Dendritic cell treated with granulocyte-macrophage colony-stimulating factor and Interleukin-4, amounts not matched to agents 40 ng/mL and 50 ng/mL, for 4 days (primary cell): ENCODE results near the gene MYH11.

ENCODE experiments used
- H3K27ac Mint-ChIP-seq: one replicate; pipeline ENCODE4 v1.8.0; 2022; ENCODE audit warnings: mild to moderate bottlenecking, mixed read lengths
- H3K27me3 Mint-ChIP-seq: one replicate; pipeline ENCODE4 v1.8.0; 2022; ENCODE audit warnings: mild to moderate bottlenecking, mixed read lengths
- H3K36me3 Mint-ChIP-seq: one replicate; pipeline ENCODE4 v1.8.0; 2022; ENCODE audit warnings: low read depth, mixed read lengths
- H3K4me1 Mint-ChIP-seq: one replicate; pipeline ENCODE4 v1.8.0; 2022; ENCODE audit warnings: low read depth, mixed read lengths
- H3K4me3 Mint-ChIP-seq: one replicate; pipeline ENCODE4 v1.8.0; 2022; ENCODE audit warnings: mild to moderate bottlenecking, moderate library complexity, mixed read lengths
- H3K9me3 Mint-ChIP-seq: one replicate; pipeline ENCODE4 v1.8.0; 2022; ENCODE audit warnings: mixed read lengths
- intact Hi-C: fragments of 100-400 bp; cut with micrococcal nuclease; formaldehyde crosslinking; loops from one replicate; pipeline ENCODE4 v1.15.0; 2022

MYH11 gene

DNA sequence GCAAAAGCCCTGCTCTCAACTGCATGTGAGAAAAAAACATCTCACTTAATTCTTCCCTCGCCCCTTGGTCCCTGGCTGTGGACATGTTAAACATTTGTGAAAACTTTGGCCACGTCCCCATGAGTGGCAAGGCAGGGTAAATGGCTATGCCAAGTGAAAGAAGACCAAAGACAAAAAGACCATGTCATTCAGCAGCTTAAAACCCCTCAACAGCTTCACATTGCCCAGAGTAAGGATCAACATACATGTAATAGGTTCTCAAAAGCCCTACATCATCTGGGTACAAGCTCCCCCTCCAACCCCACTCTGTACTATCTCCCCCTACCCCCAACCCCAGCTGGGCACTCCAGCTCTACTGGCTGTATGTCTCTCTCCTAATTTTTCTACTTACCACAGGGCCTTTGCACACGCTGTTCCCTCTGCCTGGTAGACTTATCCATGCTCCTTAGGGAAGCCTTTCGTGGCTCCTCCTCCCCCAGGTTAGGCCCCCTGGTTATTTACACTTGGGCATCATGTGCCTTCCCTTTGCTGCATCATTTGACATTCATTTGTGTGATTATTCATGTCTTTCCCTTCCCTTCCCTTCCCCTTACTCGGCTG is 131.1 kb downstream of the MYH11 start:
- intact Hi-C loops, result no loop called here
- H3K4me1 Mint-ChIP-seq, result no peaks in the 10 kb centered on the region
- no peak overlapping the region for H3K4me3 Mint-ChIP-seq
- no peaks in the 10 kb centered on the region for H3K9me3 Mint-ChIP-seq
- H3K27ac Mint-ChIP-seq, result no peak overlapping the region
- H3K27me3 Mint-ChIP-seq, result no peaks in the 10 kb centered on the region
- H3K36me3 Mint-ChIP-seq, result peaks cover 65% of the 10 kb centered on the region

DNA sequence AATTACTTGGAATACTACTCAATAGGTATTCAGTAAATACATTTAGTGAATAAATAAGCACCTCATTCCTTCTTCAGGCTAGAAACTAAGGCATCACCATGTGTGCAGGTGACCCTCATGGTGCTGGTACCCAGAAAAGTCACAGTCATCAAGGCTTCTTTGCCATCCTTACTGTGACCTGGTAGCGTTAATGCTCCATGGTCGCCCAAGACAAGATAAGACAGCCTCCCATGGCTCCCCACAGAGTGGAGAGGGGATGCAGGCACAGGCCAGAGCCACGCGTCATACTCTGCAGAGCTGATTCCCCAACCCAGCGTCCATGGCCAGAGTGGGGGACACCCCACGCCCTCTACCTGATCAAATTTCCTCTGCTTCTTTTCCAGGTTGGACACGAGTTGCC is 133.0 kb downstream of the MYH11 start:
- no peak overlapping the region for H3K27ac Mint-ChIP-seq
- no peak overlapping the region for H3K4me3 Mint-ChIP-seq
- H3K27me3 Mint-ChIP-seq, result no peaks in the 10 kb centered on the region
- intact Hi-C loops, result no loop called here
- no peaks in the 10 kb centered on the region for H3K4me1 Mint-ChIP-seq
- peaks cover 82% of the 10 kb centered on the region for H3K36me3 Mint-ChIP-seq
- no peaks in the 10 kb centered on the region for H3K9me3 Mint-ChIP-seq

DNA sequence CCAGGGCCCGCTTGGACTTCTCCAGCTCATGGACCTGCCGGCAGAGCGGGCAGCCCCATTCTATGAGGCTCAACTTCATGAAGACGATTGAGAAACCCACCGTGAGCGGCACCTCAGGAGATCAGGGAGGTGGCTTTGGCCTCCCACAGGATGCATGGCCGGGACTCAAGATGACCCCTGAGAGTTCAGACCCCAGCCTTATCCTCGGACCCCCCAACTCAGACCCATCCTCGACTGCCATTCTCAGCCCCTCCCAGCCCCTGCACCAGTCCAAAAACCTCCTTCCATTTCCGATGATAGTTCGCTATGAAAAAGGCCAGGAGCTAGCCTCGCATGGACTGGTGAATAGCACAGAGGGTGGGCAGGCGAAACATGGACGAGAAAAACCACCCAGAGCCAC is 135.8 kb downstream of the MYH11 start:
- Mint-ChIP-seq H3K36me3 (peaks cover 82% of the 10 kb centered on the region), H3K27ac (no peak overlapping the region)

DNA sequence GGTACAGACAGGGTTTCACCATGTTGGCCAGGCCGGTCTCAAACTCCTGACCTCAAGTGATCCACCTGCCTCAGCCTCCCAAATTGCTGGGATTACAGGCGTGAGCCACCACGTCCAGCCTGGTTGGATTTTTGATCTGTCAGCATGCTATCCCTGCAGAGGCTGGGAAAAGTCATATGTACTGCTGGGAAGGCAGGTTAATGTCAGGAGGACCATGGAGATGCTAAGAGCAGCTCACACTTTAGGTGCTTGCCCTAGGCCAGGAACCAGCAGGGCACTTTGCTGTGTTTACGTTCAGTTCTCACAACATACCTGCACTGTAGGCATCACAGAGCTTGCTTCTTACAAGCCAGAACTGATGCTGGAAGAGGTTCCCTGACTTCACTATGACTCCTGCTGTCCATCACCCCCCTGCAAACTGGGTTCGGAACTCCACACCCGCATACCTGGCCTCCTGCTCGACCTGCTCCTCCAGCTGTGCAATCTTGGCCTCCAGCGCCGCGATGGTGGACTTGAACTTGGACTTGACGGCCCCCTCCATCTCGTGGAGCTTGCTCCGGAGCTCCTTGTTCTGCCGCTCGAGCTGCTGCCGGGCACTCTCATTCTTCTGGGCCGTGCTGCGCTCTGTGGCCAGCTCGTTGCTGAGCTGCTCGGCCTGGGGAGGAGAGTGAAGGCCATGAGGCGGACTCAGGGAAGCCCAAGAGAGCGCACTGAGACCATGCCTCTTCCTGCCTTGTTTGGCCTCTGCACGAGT is 140.0 kb downstream of the MYH11 start:
- H3K27me3 Mint-ChIP-seq, result no peaks in the 10 kb centered on the region
- H3K36me3 Mint-ChIP-seq, result peaks cover 89% of the 10 kb centered on the region
- no peak overlapping the region for H3K27ac Mint-ChIP-seq
- peaks cover 4% of the 10 kb centered on the region for H3K4me1 Mint-ChIP-seq
- intact Hi-C loops, result no loop called here
- H3K9me3 Mint-ChIP-seq, result no peaks in the 10 kb centered on the region
- H3K4me3 Mint-ChIP-seq, result no peak overlapping the region

More for the DNA sequence above, 135.8 kb downstream of the MYH11 start:
- intact Hi-C loops, result no loop called here
- H3K4me3 Mint-ChIP-seq, result no peak overlapping the region
- H3K4me1 Mint-ChIP-seq, result no peaks in the 10 kb centered on the region
- no peaks in the 10 kb centered on the region for H3K9me3 Mint-ChIP-seq
- no peaks in the 10 kb centered on the region for H3K27me3 Mint-ChIP-seq

DNA sequence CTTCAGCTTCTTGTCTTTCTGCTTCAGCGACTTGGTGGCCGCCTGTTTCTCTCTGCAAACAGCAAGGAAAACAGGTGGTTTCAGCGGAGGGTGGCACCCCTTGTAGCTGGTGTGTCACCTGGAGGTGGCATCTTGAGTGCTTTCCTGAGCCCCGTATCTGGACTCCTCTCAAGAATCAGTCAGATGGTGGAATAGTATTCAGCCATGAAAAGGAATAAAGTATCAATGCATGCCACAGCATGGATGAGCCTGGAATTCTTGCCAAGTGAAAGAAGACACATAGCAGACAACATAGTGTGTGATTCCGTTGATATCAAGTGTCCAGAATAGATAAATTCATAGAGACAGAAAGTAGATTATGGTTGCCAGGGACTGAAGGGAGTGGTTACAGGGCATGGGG is 141.6 kb downstream of the MYH11 start:
- Mint-ChIP-seq H3K36me3 (peaks cover 74% of the 10 kb centered on the region), H3K27me3 (no peaks in the 10 kb centered on the region), H3K4me1 (peaks cover 4% of the 10 kb centered on the region), H3K4me3 (no peak overlapping the region), H3K9me3 (no peaks in the 10 kb centered on the region), H3K27ac (no peak overlapping the region)
- intact Hi-C loops, result no loop called here

DNA sequence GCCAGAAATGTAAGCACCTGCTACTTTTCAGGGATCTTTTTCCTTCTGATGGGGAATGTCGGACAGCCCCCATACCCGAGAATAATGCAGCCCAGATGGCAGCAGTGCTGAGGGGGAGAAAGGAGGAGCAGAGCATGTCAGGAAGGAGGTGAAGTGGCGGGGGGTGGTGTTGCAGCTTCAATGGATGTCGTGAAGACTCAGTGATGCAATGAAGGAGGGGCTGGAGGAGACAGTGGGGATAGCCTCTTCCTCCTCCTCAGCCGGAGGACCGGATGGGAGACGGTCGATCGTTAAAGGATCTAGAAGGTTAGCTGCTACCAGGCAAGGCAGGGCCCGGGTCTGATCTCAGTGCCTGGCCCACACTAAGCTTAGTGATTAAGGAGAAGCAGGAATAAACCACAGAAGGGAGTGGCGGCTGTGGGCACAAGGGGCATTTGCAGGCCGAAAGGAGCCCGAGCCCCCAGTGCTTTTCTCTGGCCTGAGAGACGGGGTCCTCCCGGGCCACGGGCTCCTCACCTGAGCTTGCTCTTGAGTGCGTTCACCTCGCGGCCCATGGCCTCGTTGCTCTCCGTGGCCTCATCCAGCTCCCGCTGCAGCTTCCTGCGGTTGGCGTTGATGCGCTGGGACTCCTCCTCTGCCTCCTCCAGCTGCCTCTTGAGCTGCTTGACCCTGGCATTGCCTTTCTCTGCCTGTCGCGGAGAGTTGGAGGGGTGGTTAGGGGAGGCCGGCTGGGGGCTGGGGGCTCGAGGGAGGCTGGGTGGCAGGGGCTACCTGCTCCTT is 142.2 kb downstream of the MYH11 start:
- Mint-ChIP-seq H3K9me3 (no peaks in the 10 kb centered on the region), H3K27me3 (no peaks in the 10 kb centered on the region), H3K27ac (no peak overlapping the region), H3K4me3 (no peak overlapping the region), H3K36me3 (peaks cover 74% of the 10 kb centered on the region), H3K4me1 (peaks cover 4% of the 10 kb centered on the region)
- intact Hi-C loops, result no loop called here

DNA sequence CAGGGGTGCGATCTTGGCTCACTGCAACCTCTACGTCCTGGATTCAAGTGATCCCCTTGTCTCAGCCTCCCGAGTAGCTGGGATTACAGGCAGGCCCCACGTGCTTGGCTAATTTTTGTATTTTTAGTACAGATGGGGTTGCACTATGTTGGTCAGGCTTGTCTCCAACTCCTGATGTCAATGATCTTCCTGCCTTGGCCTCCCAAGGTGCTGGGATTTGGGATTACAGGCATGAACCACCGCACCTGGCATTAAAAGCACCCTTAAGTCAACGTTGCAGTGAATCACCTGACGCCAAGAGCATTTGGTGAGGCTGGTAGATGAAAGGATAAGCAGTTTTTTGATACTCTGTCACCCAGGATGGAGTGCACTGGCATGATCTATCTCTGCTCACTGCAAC is 147.8 kb downstream of the MYH11 start:
- peaks cover 66% of the 10 kb centered on the region for H3K36me3 Mint-ChIP-seq
- H3K9me3 Mint-ChIP-seq, result no peaks in the 10 kb centered on the region
- H3K27ac Mint-ChIP-seq, result no peak overlapping the region
- intact Hi-C loops, result no loop called here
- no peaks in the 10 kb centered on the region for H3K27me3 Mint-ChIP-seq
- peaks cover 17% of the 10 kb centered on the region for H3K4me1 Mint-ChIP-seq
- H3K4me3 Mint-ChIP-seq, result no peak overlapping the region

DNA sequence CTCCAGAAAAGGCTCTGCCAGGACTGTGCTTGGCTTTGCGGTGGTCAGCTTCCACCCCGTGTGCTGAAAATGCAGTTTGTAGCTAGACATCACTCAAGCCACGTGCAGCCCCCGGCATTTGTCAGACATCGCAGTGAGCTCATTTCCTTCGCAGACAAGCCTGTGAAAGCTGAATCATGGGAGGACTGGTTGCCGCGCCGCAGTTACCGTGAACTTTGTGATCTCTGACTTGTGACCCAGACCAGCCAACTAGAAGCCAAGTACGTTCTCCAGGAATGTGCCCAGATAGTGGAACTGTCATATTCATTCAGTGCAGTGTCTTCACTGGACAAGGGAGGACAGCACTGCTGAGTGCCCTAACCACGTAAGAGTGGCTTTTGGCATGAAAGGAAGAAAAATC is 148.7 kb downstream of the MYH11 start:
- intact Hi-C loops, result no loop called here
- no peaks in the 10 kb centered on the region for H3K27me3 Mint-ChIP-seq
- H3K36me3 Mint-ChIP-seq, result peaks cover 61% of the 10 kb centered on the region
- no peaks in the 10 kb centered on the region for H3K9me3 Mint-ChIP-seq
- H3K27ac Mint-ChIP-seq, result no peak overlapping the region
- H3K4me3 Mint-ChIP-seq, result no peak overlapping the region
- peaks cover 19% of the 10 kb centered on the region for H3K4me1 Mint-ChIP-seq

DNA sequence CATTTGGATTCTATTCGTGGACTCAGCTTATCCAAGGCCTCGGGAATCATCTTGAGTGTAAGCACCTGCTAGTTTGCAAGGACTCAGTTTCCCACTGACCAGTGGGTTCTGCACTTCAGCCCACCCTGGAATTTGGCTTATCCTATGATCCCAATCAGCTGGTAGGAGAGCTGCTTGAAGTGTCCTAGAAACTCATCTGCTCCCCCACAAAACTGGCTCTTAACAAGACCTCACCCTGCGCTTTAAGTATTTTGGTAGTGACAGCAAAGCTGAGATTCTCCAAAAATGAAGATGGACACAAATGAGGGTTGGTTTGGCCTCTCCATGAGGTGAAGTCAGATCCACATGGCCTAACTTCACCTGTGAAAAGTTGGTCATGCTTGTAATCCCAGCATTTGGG is 149.5 kb downstream of the MYH11 start:
- Mint-ChIP-seq H3K27ac (no peak overlapping the region), H3K36me3 (peaks cover 66% of the 10 kb centered on the region), H3K4me1 (peaks cover 17% of the 10 kb centered on the region), H3K9me3 (no peaks in the 10 kb centered on the region), H3K4me3 (no peak overlapping the region), H3K27me3 (no peaks in the 10 kb centered on the region)
- intact Hi-C loops, result no loop called here

DNA sequence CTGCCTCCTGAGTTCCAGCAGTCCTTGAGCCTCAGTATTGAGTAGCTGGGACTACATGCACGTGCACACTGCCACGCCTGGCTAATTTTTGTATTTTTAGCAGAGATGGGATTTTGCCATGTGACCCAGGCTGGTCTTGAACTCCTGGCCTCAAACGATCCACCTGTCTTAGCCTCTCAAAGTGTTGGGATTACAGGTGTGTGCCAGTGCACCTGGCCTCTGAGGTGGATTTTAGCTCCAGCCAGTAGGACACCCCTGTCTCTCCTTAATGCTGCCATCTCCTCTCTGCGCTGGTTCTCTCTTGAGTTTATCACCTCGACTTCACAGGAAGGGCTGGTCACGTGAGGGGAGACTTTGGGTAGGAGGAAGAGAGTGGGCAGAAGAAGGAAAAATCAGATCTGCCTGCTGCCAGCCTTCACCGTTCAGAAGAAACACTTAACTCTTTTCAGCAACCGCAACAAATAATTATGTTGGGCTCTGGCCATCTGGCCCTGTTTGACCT is 151.7 kb downstream of the MYH11 start:
- Mint-ChIP-seq H3K27ac (peak overlapping the region; percentile 34), H3K36me3 (peaks cover 85% of the 10 kb centered on the region), H3K4me3 (no peak overlapping the region), H3K27me3 (no peaks in the 10 kb centered on the region), H3K9me3 (no peaks in the 10 kb centered on the region), H3K4me1 (peaks cover 17% of the 10 kb centered on the region)
- intact Hi-C loops, result no loop called here

DNA sequence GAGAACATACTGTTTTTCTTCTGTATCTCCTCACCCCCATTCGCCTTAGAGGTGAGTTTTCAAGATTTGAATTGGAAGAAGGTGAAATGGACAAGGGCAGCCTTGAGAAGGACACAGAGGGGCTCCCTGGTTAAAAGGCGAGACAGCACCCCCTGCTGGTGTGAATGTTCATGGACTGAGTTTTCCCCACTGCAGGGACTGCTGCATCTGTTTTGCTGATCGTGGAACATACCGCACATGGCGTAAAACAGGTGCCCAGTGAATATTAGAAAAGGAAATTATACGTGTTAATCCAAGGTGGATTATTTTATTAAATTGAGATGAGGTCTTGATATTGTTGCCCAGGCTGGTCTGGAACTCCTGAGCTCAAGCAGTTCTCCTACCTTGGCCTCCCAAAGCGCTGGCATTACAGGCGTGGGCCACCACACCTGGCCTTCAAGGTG is 152.3 kb downstream of the MYH11 start:
- Mint-ChIP-seq H3K4me1 (peaks cover 17% of the 10 kb centered on the region), H3K9me3 (no peaks in the 10 kb centered on the region), H3K27ac (no peak overlapping the region), H3K4me3 (no peak overlapping the region), H3K27me3 (no peaks in the 10 kb centered on the region), H3K36me3 (peaks cover 85% of the 10 kb centered on the region)
- intact Hi-C loops, result loop anchor here (1.0 kb wide), 1 partner anchor 277 kb away; no protein-coding TSS in a partner anchor

DNA sequence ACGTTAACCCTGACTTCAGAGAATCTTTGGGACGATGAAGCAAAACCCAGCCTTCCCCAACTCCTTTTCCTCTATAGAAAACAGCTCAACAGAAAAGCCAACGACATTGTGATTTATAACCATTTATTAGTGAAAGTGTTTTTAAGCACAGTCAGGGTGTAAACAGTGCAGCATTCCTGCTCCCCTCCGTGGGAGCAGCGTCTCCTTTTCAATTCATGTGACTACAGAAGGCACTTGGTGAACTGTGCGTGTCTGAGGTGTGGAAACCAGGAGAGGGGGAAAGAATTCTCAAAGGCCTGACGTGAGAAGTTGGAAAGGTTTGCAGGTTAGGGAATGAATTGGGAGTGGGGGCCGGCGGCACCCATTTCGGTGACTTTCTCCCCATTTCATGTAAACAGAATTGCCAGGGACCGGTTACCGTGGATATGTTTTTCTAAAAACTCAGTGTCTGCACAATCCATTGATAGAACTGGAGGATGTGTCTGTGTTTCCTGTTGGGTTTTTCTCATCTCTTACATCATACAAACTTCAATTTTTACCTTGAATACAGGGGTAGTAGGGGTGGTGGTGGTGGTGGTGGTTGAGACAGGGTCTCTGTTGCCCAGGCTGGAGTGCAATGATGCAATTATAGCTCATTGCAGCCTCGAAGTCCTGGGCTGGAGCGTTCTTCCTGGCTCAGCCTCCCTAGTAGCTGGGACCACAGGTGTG is 153.6 kb downstream of the MYH11 start:
- peaks cover 17% of the 10 kb centered on the region for H3K4me1 Mint-ChIP-seq
- H3K9me3 Mint-ChIP-seq, result no peaks in the 10 kb centered on the region
- intact Hi-C loops, result no loop called here
- H3K27me3 Mint-ChIP-seq, result no peaks in the 10 kb centered on the region
- H3K4me3 Mint-ChIP-seq, result no peak overlapping the region
- peaks cover 89% of the 10 kb centered on the region for H3K36me3 Mint-ChIP-seq
- H3K27ac Mint-ChIP-seq, result peak overlapping the region; percentile 51

DNA sequence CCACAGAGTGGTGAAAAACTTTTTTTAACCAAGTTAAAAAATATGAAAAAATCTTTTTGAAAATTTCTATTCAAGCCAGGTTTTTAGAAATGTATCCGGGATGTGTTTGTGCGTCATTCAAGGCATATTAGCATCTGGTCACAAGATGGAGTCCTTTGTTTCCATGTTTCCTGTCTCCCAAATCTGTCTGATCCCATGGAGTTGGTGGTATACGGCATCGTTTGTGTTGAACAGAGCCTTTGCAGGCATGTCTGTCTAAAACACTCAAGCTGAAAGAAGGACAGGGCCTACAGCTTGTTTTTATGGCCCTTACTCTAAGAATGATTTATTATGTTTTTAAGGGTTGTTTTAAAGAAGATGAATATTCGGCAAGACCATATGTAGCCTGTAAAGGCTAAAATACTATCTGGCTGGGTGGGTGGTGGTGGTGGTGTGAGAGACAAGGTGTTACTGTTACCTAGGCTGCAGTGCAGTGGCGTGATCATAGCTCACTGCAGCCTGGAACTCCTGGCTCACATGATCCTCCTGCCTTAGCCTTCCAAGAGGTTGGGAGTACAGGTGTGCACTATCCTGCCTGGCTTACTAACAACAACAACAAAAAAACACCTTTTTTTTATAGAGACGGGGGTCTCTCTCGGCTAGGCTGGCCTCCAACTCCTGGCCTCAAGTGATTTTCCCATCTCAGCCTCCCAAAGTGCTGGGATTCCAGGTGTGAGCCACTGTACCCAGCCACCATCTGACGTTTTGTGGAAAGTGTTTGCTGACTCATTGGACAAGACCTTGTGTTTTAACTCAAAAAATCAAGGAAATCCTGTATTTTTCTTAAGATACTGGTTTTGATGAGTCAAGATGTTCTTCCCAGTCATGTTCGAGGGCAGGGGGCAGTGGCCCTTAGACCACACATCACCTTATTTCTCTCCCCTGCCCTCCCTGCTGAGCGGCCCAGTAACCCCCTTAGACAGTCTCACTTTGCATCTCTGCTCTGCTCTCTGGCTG is 154.6 kb downstream of the MYH11 start:
- peaks cover 17% of the 10 kb centered on the region for H3K4me1 Mint-ChIP-seq
- H3K27me3 Mint-ChIP-seq, result no peaks in the 10 kb centered on the region
- H3K27ac Mint-ChIP-seq, result peak overlapping the region; percentile 51
- no peaks in the 10 kb centered on the region for H3K9me3 Mint-ChIP-seq
- H3K36me3 Mint-ChIP-seq, result peaks cover 89% of the 10 kb centered on the region
- intact Hi-C loops, result no loop called here
- no peak overlapping the region for H3K4me3 Mint-ChIP-seq
